Pancreas (tissue), 10 donors: ENCODE measurements around the gene PLGRKT. TPM values are rescaled to one million over a fixed set of nuclear protein-coding genes. Genes with fewer than 3 reads are reported as not detected.
A peak's percentile ranks its signal among the peaks of the same experiment; 100 is the strongest.
"Not testable (repeated sequence)": the region's sequence is repeated elsewhere in the genome, so short reads cannot be mapped to it uniquely, and the experiment has no call there.

Experiments used
- ATAC-seq, 4 donors: fragments of 200-7000 bp; cut with Tn5 transposase; one replicate each; pipeline versions ENCODE4 v1.8.0 to v1.9.1; 2020; ENCODE audit warnings: mild to moderate bottlenecking in 4 of 4, moderate library complexity in 4 of 4
- DNase-seq, 6 donors: peaks; one replicate each; pipeline ENCODE4 v3.0.0-alpha.2; 2020
- FAIRE-seq: peaks from 2 replicates; lab custom pipeline; 2012; peaks lifted over from hg19 to GRCh38; lab: Jason Lieb, UNC
- H3K27ac ChIP-seq, 4 donors: fragments of 200-600 bp; sonication (generic); 1 replicate in 3 of 4; 2 replicates in 1 of 4; pipeline versions ENCODE4 v1.5.0 to v1.8.0; 2020
- H3K27me3 ChIP-seq, 4 donors: fragments of 200-600 bp; one replicate each; pipeline ENCODE4 v1.8.0; 2021
- H3K36me3 ChIP-seq, 3 donors: fragments of 200-600 bp; sonication (generic) in 1 of 3; one replicate each; pipeline versions ENCODE4 v1.5.0 to v1.8.0; 2020 to 2021
- H3K4me1 ChIP-seq, 3 donors: fragments of 200-600 bp; one replicate each; pipeline ENCODE4 v1.8.0; 2021
- H3K4me3 ChIP-seq, 4 donors: fragments of 200-600 bp; sonication (generic) in 2 of 4; one replicate each; pipeline versions ENCODE4 v1.5.0 to v1.8.0; 2020 to 2021
- H3K9me3 ChIP-seq, 4 donors: fragments of 200-600 bp; one replicate each; pipeline ENCODE4 v1.8.0; 2021
- CTCF ChIP-seq, 4 donors: fragments of 200-600 bp; sonication (generic) in 3 of 4; IDR thresholded peaks; one replicate each; pipeline versions ENCODE4 v1.5.0 to v1.8.0; 2021; ENCODE audit warnings: antibody characterized with exemption in 4 of 4
- WGBS, 2 donors: extraction: QIAGEN DNeasy Blood & Tissue Kit; methylation state at CpG; one replicate each; pipeline ENCODE4 v1.1.7; 2013; 5-methylcytosine and 5-hydroxymethylcytosine counted together
- intact Hi-C, 3 donors: fragments of 100-400 bp; cut with DNase I; formaldehyde crosslinking; loops; one replicate each; pipeline versions ENCODE4 v1.11.1 to v1.14.2; 2022
- polyA plus RNA-seq, 2 donors: library from polyadenylated mRNA; stranded (reverse); fragments of 200-250 nt; gene quantifications; one replicate each; pipeline ENCODE4 v1.2.3, GENCODE V29; 2013
- total RNA-seq, 6 donors: library from RNA; stranded (reverse); fragmentation: NEBNext Ultra II Directional in 4 of 6; extraction: Animal tissue kit (Norgen Biotek cat#: 25700) in 4 of 6; gene quantifications; one replicate each; pipeline versions ENCODE4 v1.2.1 to v1.2.4, GENCODE V29; 2021 to 2023
- donor health status: healthy with polysubstance abuse.
- donor health status: DM: no; HTN: no; CAD: no; lungs with moderate emphysema.
- donor health status: DM: no; HTN: no; CAD: no.
- donor health status: control.
- donor health status: control.
- donor health status: Bipolar disorder and iron deficiency.
- donor health status: DM: yes; HTN: yes; CAD: no.
- donor health status: DM: no; HTN: no; CAD: no.
- donor health status: DM: no; HTN: no; CAD: no.
- donor health status: DM: yes; HTN: yes; CAD: no.

Gene PLGRKT
- total and polyA plus RNA-seq, 8 donors, result 4.9 to 9.0 (median 6.6) TPM

DNA sequence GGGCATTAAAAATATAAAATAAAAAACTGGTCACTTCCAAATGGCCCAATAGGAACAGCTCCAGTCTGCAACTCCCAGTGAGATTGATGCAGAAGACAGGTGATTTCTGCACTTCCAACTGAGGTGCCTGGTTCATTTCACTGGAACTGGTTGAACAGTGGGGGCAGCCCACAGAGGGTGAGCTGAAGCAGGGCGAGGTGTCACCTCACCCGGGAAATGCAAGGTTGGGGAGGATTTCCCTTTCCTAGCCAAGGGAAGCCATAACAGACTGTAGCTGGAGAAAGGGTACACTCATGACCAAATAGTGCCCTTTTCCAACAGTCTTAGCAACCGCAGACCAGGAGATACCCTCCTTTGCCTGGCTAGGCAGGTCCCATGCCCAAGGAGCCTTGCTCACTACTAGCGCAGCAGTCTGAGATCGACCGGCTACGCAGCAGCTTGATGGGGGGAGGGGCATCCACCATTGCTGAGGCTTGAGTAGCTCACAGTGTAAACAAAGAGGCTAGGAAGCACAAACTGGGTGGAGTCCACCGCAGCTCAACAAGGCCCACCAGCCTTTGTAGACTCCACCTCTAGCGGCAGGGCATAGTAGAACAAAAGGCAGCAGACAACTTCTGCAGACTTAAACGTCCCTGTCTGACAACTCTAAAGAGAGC lies 110.7 kb downstream of the PLGRKT start:
- H3K27me3 ChIP-seq, result no peaks in the 10 kb centered on the region
- H3K4me1 ChIP-seq, result no peaks in the 10 kb centered on the region
- intact Hi-C loops, result no loop called here
- ATAC-seq, result peak; percentile 44 to 84 (median 55)
- WGBS, 2 donors, result 49 to 57% methylated on average over 10 of the region's 10 CpGs
- H3K9me3 ChIP-seq, result no peaks in the 10 kb centered on the region
- no peak for FAIRE-seq
- no peak overlapping the region for H3K27ac ChIP-seq
- peak in 5 of 6 donors; percentile 34 to 58 (median 51) for DNase-seq
- TF ChIP-seq CTCF (IDR thresholded peaks at IDR 0.05), result no peak
- no peak overlapping the region for H3K4me3 ChIP-seq
- H3K36me3 ChIP-seq, result no peaks in the 10 kb centered on the region

DNA sequence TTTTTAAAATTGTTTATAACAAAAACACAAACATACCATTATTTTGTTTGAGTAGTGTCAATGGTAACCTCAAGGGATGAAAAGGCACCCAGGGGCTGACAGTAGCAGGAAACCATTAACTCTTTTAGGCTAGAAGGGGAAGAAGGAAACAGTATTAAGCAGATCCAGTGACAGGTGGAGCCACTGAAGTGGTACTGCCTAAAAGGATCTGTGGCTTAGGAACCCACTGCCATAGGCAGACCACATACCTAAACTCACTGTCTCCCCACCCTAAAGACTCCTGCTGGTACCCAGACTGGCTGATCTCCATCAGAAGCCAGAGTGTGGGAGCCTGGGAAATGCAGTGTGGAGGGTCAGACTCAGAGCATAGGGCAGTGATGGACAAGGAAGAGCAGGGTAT lies 111.5 kb downstream of the PLGRKT start:
- Histone ChIP-seq H3K27ac (no peak overlapping the region), H3K27me3 (no peaks in the 10 kb centered on the region), H3K4me3 (no peak overlapping the region), H3K9me3 (no peaks in the 10 kb centered on the region), H3K4me1 (no peaks in the 10 kb centered on the region), H3K36me3 (no peaks in the 10 kb centered on the region)
- no peak for FAIRE-seq
- no peak for DNase-seq
- no peak for ATAC-seq
- intact Hi-C loops, result no loop called here
- no peak for TF ChIP-seq CTCF (IDR thresholded peaks at IDR 0.05)

DNA sequence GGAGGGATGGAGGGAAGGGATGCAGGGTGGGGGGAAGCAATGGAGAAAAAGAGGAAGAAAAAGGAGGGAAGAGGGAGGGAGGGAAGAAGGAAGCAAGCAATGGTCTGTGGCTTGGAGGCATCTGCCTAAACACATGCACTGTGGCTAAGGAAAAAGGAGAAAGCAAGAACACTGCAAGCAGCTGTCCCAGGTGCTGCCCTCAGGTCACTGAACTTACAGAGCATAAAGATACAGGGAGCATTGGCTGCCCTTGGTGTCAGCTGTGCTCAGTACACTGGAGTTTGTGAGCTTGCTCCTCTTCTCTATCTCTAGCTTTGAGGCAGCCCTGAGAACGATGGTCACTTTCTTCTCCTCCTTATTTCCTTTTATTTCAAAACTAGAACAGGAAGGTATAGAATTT lies 116.1 kb downstream of the PLGRKT start:
- H3K9me3 ChIP-seq, H3K27ac ChIP-seq, H3K27me3 ChIP-seq, DNase-seq, intact Hi-C loops, H3K4me3 ChIP-seq, H3K4me1 ChIP-seq, FAIRE-seq, ATAC-seq, H3K36me3 ChIP-seq: not testable (repeated sequence)
- whole genome bisulfite sequencing, 2 donors, result 51 to 67% methylated on average over 1 of the region's 1 CpG

DNA sequence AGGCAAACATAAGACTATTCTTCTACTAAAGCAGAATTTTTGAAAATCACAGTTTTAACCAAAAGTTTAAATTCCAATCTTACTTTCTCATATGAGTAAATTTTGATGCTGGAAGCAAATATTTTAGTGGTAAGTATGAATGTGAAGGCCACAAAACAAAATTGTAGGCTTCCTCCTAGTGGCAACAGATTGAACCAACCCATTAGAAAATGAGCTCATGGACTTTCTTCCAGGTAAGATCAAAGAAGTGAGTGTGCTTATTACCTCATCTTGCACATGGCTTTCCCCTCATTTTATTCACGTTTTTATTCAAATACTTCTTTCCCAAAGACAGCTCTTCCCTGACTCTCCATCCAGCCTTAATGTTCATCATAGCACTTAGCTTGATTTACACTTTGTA lies 116.7 kb downstream of the PLGRKT start:
- H3K27me3 ChIP-seq, result no peaks in the 10 kb centered on the region
- DNase-seq (no peak), FAIRE-seq (no peak), ATAC-seq (no peak)
- no peak overlapping the region for H3K27ac ChIP-seq
- H3K4me3 ChIP-seq, result no peak overlapping the region
- intact Hi-C loops, result no loop called here
- TF ChIP-seq CTCF (IDR thresholded peaks at IDR 0.05), result no peak
- 13 to 36% methylated on average over 1 of the region's 1 CpG for WGBS, 2 donors
- H3K4me1 ChIP-seq, result no peaks in the 10 kb centered on the region
- H3K9me3 ChIP-seq, result peaks cover 0 to under 1% (median 0%) of the 10 kb centered on the region in 4 donors
- no peaks in the 10 kb centered on the region for H3K36me3 ChIP-seq

DNA sequence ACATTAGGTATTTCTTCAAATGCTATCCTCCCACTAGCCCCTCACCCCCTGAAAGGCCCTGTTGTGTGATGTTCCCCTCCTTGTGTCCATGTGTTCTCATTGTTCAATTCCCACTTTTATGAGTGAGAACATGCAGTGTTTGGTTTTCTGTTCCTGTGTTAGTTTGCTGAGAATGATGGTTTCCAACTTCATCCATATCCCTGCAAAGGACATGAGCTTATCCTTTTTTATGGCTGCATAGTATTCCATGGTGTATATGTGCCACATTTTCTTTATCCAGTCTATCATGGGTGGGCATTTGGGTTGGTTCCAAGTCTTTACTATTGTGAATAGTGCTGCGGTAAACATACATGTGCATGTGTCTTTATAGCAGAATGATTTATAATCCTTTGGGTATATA lies 121.3 kb downstream of the PLGRKT start:
- H3K36me3 ChIP-seq, H3K4me1 ChIP-seq, FAIRE-seq, H3K4me3 ChIP-seq, ATAC-seq, intact Hi-C loops, DNase-seq, H3K27me3 ChIP-seq, H3K9me3 ChIP-seq, H3K27ac ChIP-seq: not testable (repeated sequence)
- WGBS, 2 donors, result 95 to 100% methylated on average over 1 of the region's 1 CpG

- no peak overlapping the region for H3K4me3 ChIP-seq
- ATAC-seq (no peak), FAIRE-seq (no peak), DNase-seq (no peak)
- no peaks in the 10 kb centered on the region for H3K27me3 ChIP-seq
- 58 to 67% methylated on average over 4 of the region's 4 CpGs for WGBS, 2 donors
- intact Hi-C loops, result no loop called here
- H3K4me1 ChIP-seq, result no peaks in the 10 kb centered on the region
- H3K36me3 ChIP-seq, result no peaks in the 10 kb centered on the region
- peaks cover 0 to 4% (median 1%) of the 10 kb centered on the region in 4 donors for H3K9me3 ChIP-seq
- H3K27ac ChIP-seq, result no peak overlapping the region
- no peak for TF ChIP-seq CTCF (IDR thresholded peaks at IDR 0.05)
Measured at GRCh38 chr9:5315187-5315923, 122.4 kb downstream of the PLGRKT start.
